ENCODE data around the gene MRPL57. TPM values are rescaled to one million over a fixed set of nuclear protein-coding genes. Genes with fewer than 3 reads are reported as not detected.
"Not testable (repeated sequence)": the region's sequence is repeated elsewhere in the genome, so short reads cannot be mapped to it uniquely, and the experiment has no call there.

The MRPL57 gene
- total and polyA plus RNA-seq, 8 donors, result 16.2 to 21.8 (median 17.9) TPM

GRCh38 chr13:21218351-21219035, 42.0 kb downstream of the MRPL57 start:
- no peaks in the 10 kb centered on the region for H3K27me3 ChIP-seq
- H3K4me3 ChIP-seq, result no peak overlapping the region
- H3K27ac ChIP-seq, result no peak overlapping the region
- peaks cover 0 to 18% of the 10 kb centered on the region in 2 donors for H3K9me3 ChIP-seq
- ATAC-seq (no peak), DNase-seq (no peak)
- H3K4me1 ChIP-seq, result no peaks in the 10 kb centered on the region
- intact Hi-C loops (cut with DNase I), result no loop called here
- TF ChIP-seq CTCF (IDR thresholded peaks at IDR 0.05), result no peak
- H3K36me3 ChIP-seq, result no peaks in the 10 kb centered on the region

- Histone ChIP-seq H3K27me3 (no peaks in the 10 kb centered on the region), H3K36me3 (no peaks in the 10 kb centered on the region), H3K27ac (no peak overlapping the region), H3K9me3 (peaks cover 0 to 18% of the 10 kb centered on the region in 2 donors), H3K4me1 (no peaks in the 10 kb centered on the region), H3K4me3 (no peak overlapping the region)
- intact Hi-C loops (cut with DNase I), result no loop called here
- ATAC-seq, result no peak
- no peak for DNase-seq
- no peak for TF ChIP-seq CTCF (IDR thresholded peaks at IDR 0.05)
Observed at GRCh38 chr13:21219036-21219381, 42.6 kb downstream of the MRPL57 start.

GRCh38 chr13:21219716-21220115, 43.3 kb downstream of the MRPL57 start:
- H3K4me1 ChIP-seq; H3K36me3 ChIP-seq; H3K27ac ChIP-seq; H3K27me3 ChIP-seq; intact Hi-C loops (cut with DNase I); DNase-seq; ATAC-seq; H3K4me3 ChIP-seq: not testable (repeated sequence)
- peaks cover 0 to 18% of the 10 kb centered on the region in 2 donors for H3K9me3 ChIP-seq

- Histone ChIP-seq H3K36me3 (no peaks in the 10 kb centered on the region), H3K9me3 (peaks cover 0 to 18% of the 10 kb centered on the region in 2 donors), H3K27ac (no peak overlapping the region), H3K27me3 (no peaks in the 10 kb centered on the region), H3K4me1 (no peaks in the 10 kb centered on the region), H3K4me3 (no peak overlapping the region)
- intact Hi-C loops (cut with DNase I), result no loop called here
- DNase-seq, result no peak
- TF ChIP-seq CTCF (IDR thresholded peaks at IDR 0.05), result no peak
- ATAC-seq, result no peak
Observed at GRCh38 chr13:21221268-21221667, 44.8 kb downstream of the MRPL57 start.

- peaks cover 0 to 18% of the 10 kb centered on the region in 2 donors for H3K9me3 ChIP-seq
- H3K4me3 ChIP-seq, result no peak overlapping the region
- DNase-seq (no peak), ATAC-seq (no peak)
- H3K4me1 ChIP-seq, result no peaks in the 10 kb centered on the region
- no peaks in the 10 kb centered on the region for H3K36me3 ChIP-seq
- no peaks in the 10 kb centered on the region for H3K27me3 ChIP-seq
- H3K27ac ChIP-seq, result no peak overlapping the region
- intact Hi-C loops (cut with DNase I), result no loop called here
- TF ChIP-seq CTCF (IDR thresholded peaks at IDR 0.05), result no peak
Observed at GRCh38 chr13:21225082-21225481, 48.6 kb downstream of the MRPL57 start.

Data from left lung (tissue), 10 donors.